ENCODE measurements around the gene GYPC.

GRCh38 chr2:126653109-126653508, 2.8 kb upstream of the GYPC start:
- TF ChIP-seq CTCF (conservative IDR thresholded peaks at IDR 0.05 in 1 of 2, IDR thresholded peaks at IDR 0.05 in 1 of 2; ENCODE audit: extremely low read depth in 1 of 2, insufficient read depth in 1 of 2, low read depth in 1 of 2, low read length in 2 of 2) (no peak), EZH2 (IDR thresholded peaks at IDR 0.05; ENCODE audit: borderline replicate concordance, low read length) (no peak)

Data from mammary epithelial cell (primary cell).